CD14-positive monocyte (primary cell): ENCODE data around the gene FAT1. TPM values are rescaled to one million over a fixed set of nuclear protein-coding genes. Genes with fewer than 3 reads are reported as not detected.

Source experiments
- DNase-seq, 3 donors: peaks; one replicate each; pipeline ENCODE4 v3.0.0-alpha.2; 2011 to 2022
- H2AFZ ChIP-seq: 2 replicates; pipeline ENCODE4 v1.6.0; 2012; ENCODE audit warnings: mild to moderate bottlenecking, low read depth, low read length, inconsistent platforms; ENCODE audit not compliant: insufficient read depth, poor library complexity, severe bottlenecking
- H3K27ac ChIP-seq, 2 donors: 1 replicate in 1 of 2; 2 replicates in 1 of 2; pipeline ENCODE4 v1.5.1; 2012 to 2013; ENCODE audit warnings: low read length in 2 of 2, control low read depth in 1 of 2, inconsistent platforms in 1 of 2, low read depth in 1 of 2, mild to moderate bottlenecking in 1 of 2
- H3K27me3 ChIP-seq, 2 donors: one replicate each; pipeline versions ENCODE4 v1.6.0 to v1.6.1; 2011 to 2013; ENCODE audit warnings: low read length in 2 of 2; ENCODE audit not compliant: control insufficient read depth in 2 of 2, insufficient read depth in 2 of 2
- H3K36me3 ChIP-seq, 2 donors: replicated peaks in 1 of 2; 1 replicate in 1 of 2; 2 replicates in 1 of 2; pipeline versions ENCODE4 v1.5.1 to v1.6.1; 2012 to 2013; ENCODE audit warnings: low read length in 2 of 2, control low read depth in 1 of 2, inconsistent platforms in 1 of 2, mild to moderate bottlenecking in 1 of 2; ENCODE audit not compliant: insufficient read depth in 2 of 2, control insufficient read depth in 1 of 2
- H3K4me1 ChIP-seq, 2 donors: 1 replicate in 1 of 2; 2 replicates in 1 of 2; pipeline versions ENCODE4 v1.5.1 to v1.6.1; 2012 to 2013; ENCODE audit warnings: low read length in 2 of 2, control low read depth in 1 of 2, inconsistent platforms in 1 of 2, mild to moderate bottlenecking in 1 of 2, moderate library complexity in 1 of 2; ENCODE audit not compliant: insufficient read depth in 2 of 2, control insufficient read depth in 1 of 2
- H3K4me2 ChIP-seq: replicated peaks from 2 replicates; pipeline ENCODE3; 2012; ENCODE audit warnings: low read length, moderate library complexity, mild to moderate bottlenecking; ENCODE audit not compliant: poor library complexity, severe bottlenecking; ENCODE audit errors: extremely low read depth
- H3K4me3 ChIP-seq, 3 experiments: fragments of 200-600 bp in 1 of 3; sonication (generic) in 1 of 3; replicated peaks in 1 of 3; 1 replicate in 2 of 3; 2 replicates in 1 of 3; pipeline ENCODE4 v1.5.1; 2011 to 2013; ENCODE audit warnings: low read length in 3 of 3, mild to moderate bottlenecking in 3 of 3, control low read depth in 2 of 3, low read depth in 2 of 3, inconsistent platforms in 1 of 3, moderate library complexity in 1 of 3
- H3K79me2 ChIP-seq: 2 replicates; pipeline ENCODE4 v1.6.0; 2012; ENCODE audit warnings: mild to moderate bottlenecking, control low read depth, inconsistent platforms, low read length, moderate library complexity; ENCODE audit not compliant: insufficient read depth
- H3K9ac ChIP-seq: 2 replicates; pipeline ENCODE4 v1.6.0; 2017; ENCODE audit warnings: low read length, mild to moderate bottlenecking; ENCODE audit not compliant: insufficient read depth, poor library complexity, severe bottlenecking
- H3K9me3 ChIP-seq, 2 donors: replicated peaks in 1 of 2; 1 replicate in 1 of 2; 2 replicates in 1 of 2; pipeline versions ENCODE4 v1.5.1 to v1.6.1; 2012 to 2013; ENCODE audit warnings: low read length in 2 of 2, control low read depth in 1 of 2; ENCODE audit not compliant: control insufficient read depth in 1 of 2, insufficient read depth in 1 of 2
- H4K20me1 ChIP-seq: 2 replicates; pipeline ENCODE4 v1.6.0; 2012; ENCODE audit warnings: mild to moderate bottlenecking, low read length, control low read depth, moderate library complexity; ENCODE audit not compliant: insufficient read depth
- H3K27ac Mint-ChIP-seq, 7 donors: one replicate each; pipeline ENCODE4 v1.8.0; 2020; ENCODE audit warnings: mild to moderate bottlenecking in 7 of 7, mixed read lengths in 7 of 7, moderate library complexity in 6 of 7, inconsistent platforms in 2 of 7
- H3K27me3 Mint-ChIP-seq, 3 donors: one replicate each; pipeline ENCODE4 v1.8.0; 2021 to 2022; ENCODE audit warnings: low read depth in 3 of 3, mild to moderate bottlenecking in 3 of 3, mixed read lengths in 3 of 3, moderate library complexity in 3 of 3, inconsistent platforms in 1 of 3
- H3K36me3 Mint-ChIP-seq, 2 donors: one replicate each; pipeline ENCODE4 v1.8.0; 2020; ENCODE audit warnings: mixed read lengths in 2 of 2, inconsistent platforms in 1 of 2, mild to moderate bottlenecking in 1 of 2
- H3K4me1 Mint-ChIP-seq: one replicate; pipeline ENCODE4 v1.8.0; 2020; ENCODE audit warnings: mild to moderate bottlenecking, mixed read lengths
- H3K4me3 Mint-ChIP-seq, 2 donors: one replicate each; pipeline ENCODE4 v1.8.0; 2020; ENCODE audit warnings: mild to moderate bottlenecking in 2 of 2, mixed read lengths in 2 of 2, moderate library complexity in 1 of 2
- H3K9me3 Mint-ChIP-seq, 7 donors: one replicate each; pipeline ENCODE4 v1.8.0; 2020 to 2022; ENCODE audit warnings: mixed read lengths in 7 of 7, mild to moderate bottlenecking in 6 of 7, moderate library complexity in 6 of 7, inconsistent platforms in 2 of 7
- CTCF ChIP-seq: fragments of 200-600 bp; IDR thresholded peaks from one replicate; pipeline ENCODE4 v1.8.0; 2022; ENCODE audit warnings: antibody characterized with exemption, mild to moderate bottlenecking
- WGBS: methylation state at CpG from one replicate; pipeline ENCODE4 v1.1.5; 2013; ENCODE audit warnings: missing lambda C conversion rate; ENCODE audit not compliant: insufficient coverage; 5-methylcytosine and 5-hydroxymethylcytosine counted together
- intact Hi-C, 2 donors: fragments of 100-400 bp; cut with micrococcal nuclease; formaldehyde crosslinking; loops; one replicate each; pipeline versions ENCODE4 v1.15.0 to v1.15.1; 2023
- polyA plus RNA-seq, 3 donors: library from polyadenylated mRNA; depleted of rRNA in 1 of 3; unstranded in 2 of 3; stranded (reverse) in 1 of 3; fragments of 300-500 nt in 2 of 3; fragments of >200 nt in 1 of 3; fragmentation: Illumina TruSeq in 2 of 3; gene quantifications; 1 replicate in 2 of 3; 2 replicates in 1 of 3; pipeline ENCODE4 v1.2.3, GENCODE V29; 2012 to 2021

The FAT1 gene
- polyA plus RNA-seq, 3 donors = not detected

- H3K9me3 ChIP-seq = peaks cover 6 to 16% of the 10 kb centered on the region in 2 donors
- no peaks in the 10 kb centered on the region for H3K36me3 Mint-ChIP-seq
- H2AFZ ChIP-seq = no peak overlapping the region
- H3K9ac ChIP-seq = no peak overlapping the region
- H3K4me1 ChIP-seq = no peaks in the 10 kb centered on the region
- no peak overlapping the region for H3K27ac ChIP-seq
- H3K27me3 ChIP-seq = no peaks in the 10 kb centered on the region
- H3K27ac Mint-ChIP-seq = no peak overlapping the region
- H3K4me1 Mint-ChIP-seq = no peaks in the 10 kb centered on the region
- H3K27me3 Mint-ChIP-seq = peaks cover 1 to 3% (median 2%) of the 10 kb centered on the region in 3 donors
- no peaks in the 10 kb centered on the region for H3K79me2 ChIP-seq
- no peak overlapping the region for H3K4me3 Mint-ChIP-seq
- no peak overlapping the region for H3K4me3 ChIP-seq
- WGBS = 90% methylated on average over 4 of the region's 8 CpGs
- no peaks in the 10 kb centered on the region for H3K36me3 ChIP-seq
- H3K4me2 ChIP-seq = no peak overlapping the region
- intact Hi-C loops = no loop called here
- no peaks in the 10 kb centered on the region for H4K20me1 ChIP-seq
- H3K9me3 Mint-ChIP-seq = peaks cover 7 to 30% (median 13%) of the 10 kb centered on the region in 7 donors
- no peak for DNase-seq
- TF ChIP-seq CTCF = no peak
Observed at GRCh38 chr4:186755550-186756519, 32.2 kb upstream of the FAT1 start.

GRCh38 chr4:186754976-186755375 is 31.3 kb upstream of the FAT1 start:
- H3K27me3 ChIP-seq = no peaks in the 10 kb centered on the region
- peaks cover 3 to 5% (median 3%) of the 10 kb centered on the region in 3 donors for H3K27me3 Mint-ChIP-seq
- TF ChIP-seq CTCF = no peak
- H3K36me3 ChIP-seq = no peaks in the 10 kb centered on the region
- no peak overlapping the region for H3K4me2 ChIP-seq
- no peak overlapping the region for H3K9ac ChIP-seq
- H3K4me3 Mint-ChIP-seq = no peak overlapping the region
- no peaks in the 10 kb centered on the region for H3K36me3 Mint-ChIP-seq
- H2AFZ ChIP-seq = no peak overlapping the region
- H3K79me2 ChIP-seq = no peaks in the 10 kb centered on the region
- H3K4me1 Mint-ChIP-seq = no peaks in the 10 kb centered on the region
- DNase-seq = no peak
- H4K20me1 ChIP-seq = no peaks in the 10 kb centered on the region
- H3K27ac ChIP-seq = no peak overlapping the region
- peaks cover 7 to 28% (median 13%) of the 10 kb centered on the region in 7 donors for H3K9me3 Mint-ChIP-seq
- intact Hi-C loops = no loop called here
- WGBS = 65% methylated on average over 3 of the region's 10 CpGs
- no peak overlapping the region for H3K4me3 ChIP-seq
- H3K9me3 ChIP-seq = peaks cover 6 to 14% of the 10 kb centered on the region in 2 donors
- no peak overlapping the region for H3K27ac Mint-ChIP-seq
- no peaks in the 10 kb centered on the region for H3K4me1 ChIP-seq
